GM04504 (cell line): Measurements from ENCODE around the gene DPP4.
A peak's percentile ranks its signal among the peaks of the same experiment; 100 is the strongest.

Experiments
- DNase-seq: peaks from one replicate; pipeline ENCODE4 v3.0.0-alpha.2; 2012; ENCODE audit warnings: low read depth

Gene DPP4

DNA sequence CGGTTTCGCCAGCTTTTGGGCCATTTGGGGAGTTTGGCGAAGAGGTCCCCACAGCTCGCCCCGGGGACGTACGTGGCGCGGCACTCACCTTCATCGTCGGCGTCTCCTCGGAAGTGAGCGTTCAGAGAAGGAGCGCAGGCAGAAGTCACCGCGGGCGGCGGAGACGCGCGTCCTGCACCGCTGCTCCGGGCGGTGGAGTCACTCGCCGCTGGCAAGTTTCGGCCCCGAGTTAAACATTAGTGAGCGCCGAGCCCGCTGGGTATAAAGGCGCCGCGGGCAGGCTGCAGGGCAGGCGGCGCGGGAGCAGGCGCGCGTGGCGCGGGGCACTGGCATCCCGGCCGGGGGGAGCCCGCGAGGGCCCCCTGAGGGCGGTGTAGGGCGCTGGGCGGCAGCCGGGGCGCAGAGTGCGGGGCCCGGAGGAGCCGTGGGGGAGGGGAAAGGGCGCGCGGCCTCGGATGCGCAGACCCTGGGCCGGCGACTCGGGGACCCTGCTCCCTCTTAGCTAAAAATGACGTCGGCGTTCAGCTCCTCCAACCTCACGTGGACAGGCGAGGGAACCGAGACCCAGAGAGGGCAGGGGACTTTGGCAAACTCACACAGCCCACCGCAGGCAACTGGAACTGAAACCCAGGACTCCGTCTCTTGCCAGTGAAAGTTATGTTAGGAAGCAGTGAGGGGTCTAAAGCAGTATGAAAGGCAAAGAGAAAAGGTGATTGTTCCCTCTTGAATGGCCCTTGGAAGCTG lies at the start of gene DPP4:
DPP4 (minus strand) TSS at position 328 of the 744 bp plus-strand sequence; CDS start at position 94, 234 bp downstream.
- DNase-seq = no peak

- DNase-seq = peak; percentile 48
These were observed 44.4 kb upstream of the DPP4 start for GRCh38 chr2:162118166-162119031.

DNA sequence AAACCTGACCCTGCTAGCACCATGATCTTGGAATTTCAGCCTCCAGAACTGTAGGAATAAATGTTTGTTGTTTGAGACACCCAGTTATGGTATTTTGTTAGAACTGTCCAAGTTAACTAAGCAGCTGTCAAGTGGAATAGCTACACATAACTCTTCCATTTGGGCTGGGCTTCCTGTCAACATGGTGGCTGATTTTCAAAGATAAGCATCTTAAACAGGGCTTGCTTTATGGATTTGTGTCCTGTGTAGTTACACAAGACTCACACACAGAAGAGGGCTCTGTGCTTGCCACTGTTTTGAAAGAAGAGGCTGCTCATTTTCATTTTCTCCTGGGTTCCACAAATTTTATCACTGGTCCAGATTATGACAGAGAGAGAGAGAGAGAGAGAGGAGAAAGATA lies 42.3 kb upstream of the DPP4 start:
- DNase-seq = no peak

DNA sequence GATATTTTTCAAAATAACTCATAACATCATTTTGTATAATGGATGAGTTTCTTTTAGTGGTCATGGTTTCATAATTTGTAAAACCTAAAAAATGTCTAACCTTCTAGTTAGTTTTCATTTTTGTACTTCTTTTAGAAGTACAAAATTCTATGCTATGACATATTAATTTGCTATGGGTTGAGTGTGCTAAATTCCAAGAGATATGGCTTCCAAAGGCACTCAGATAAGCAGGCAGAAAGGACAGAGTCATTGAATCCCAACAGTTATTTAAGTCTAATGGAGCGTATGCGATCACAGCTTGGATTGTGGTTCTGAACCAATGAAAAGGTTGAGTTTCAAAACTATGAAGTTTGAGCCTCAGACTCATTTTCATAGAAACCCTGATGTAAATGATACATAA lies 41.1 kb upstream of the DPP4 start:
- no peak for DNase-seq

- DNase-seq = no peak
These were observed 40.3 kb upstream of the DPP4 start for GRCh38 chr2:162114271-162114670.

DNA sequence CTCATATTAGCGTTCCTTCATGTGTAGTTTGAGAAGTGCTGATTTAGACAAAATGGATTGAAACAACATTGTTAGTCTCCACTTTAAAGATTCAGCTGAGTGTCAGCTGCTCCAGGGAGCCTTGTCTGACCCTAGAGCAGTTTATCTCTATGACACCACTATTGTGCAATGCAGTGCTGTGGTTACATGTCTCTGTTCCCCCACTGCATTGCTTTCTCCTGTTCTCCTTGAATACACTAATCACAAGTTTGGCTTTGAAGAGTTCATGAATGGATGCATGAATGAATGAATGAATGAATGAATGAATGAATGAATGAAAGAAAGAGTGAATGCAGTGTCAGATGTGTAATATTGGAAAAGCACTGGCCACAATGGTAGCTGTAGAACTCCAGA lies 39.8 kb upstream of the DPP4 start:
- no peak for DNase-seq

DNA sequence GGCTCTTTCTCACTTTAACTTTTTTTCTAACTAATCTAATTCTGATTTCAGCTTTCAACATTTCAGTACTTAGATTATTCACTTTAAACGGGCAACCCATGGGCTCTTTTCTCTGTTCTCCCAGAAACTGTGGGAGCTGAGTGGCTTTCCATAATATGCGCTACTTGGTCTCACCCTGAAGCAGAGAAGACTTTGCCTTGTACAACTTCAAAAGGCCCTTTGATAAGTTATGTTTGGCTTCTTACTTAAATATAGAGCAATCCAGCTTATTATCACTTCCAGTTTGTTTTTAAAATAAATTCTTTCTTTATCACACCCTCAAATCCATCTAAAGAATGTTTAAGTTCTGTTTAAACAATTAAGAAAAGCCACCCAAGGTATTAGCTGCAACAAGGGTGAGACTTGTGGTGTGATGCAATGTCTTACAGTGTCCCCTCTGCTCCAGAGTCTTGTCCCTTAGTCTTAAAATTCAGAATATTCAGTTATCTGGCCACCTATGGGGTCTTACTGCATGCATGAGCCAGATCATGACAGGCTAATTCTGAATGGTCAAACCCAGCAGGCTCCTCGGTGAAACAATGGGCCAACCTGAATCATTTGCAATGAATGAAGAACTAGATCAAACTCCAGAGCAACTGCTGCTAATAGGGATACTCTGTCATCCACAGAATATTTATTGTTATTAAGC lies 39.2 kb upstream of the DPP4 start:
- DNase-seq = no peak

DNA sequence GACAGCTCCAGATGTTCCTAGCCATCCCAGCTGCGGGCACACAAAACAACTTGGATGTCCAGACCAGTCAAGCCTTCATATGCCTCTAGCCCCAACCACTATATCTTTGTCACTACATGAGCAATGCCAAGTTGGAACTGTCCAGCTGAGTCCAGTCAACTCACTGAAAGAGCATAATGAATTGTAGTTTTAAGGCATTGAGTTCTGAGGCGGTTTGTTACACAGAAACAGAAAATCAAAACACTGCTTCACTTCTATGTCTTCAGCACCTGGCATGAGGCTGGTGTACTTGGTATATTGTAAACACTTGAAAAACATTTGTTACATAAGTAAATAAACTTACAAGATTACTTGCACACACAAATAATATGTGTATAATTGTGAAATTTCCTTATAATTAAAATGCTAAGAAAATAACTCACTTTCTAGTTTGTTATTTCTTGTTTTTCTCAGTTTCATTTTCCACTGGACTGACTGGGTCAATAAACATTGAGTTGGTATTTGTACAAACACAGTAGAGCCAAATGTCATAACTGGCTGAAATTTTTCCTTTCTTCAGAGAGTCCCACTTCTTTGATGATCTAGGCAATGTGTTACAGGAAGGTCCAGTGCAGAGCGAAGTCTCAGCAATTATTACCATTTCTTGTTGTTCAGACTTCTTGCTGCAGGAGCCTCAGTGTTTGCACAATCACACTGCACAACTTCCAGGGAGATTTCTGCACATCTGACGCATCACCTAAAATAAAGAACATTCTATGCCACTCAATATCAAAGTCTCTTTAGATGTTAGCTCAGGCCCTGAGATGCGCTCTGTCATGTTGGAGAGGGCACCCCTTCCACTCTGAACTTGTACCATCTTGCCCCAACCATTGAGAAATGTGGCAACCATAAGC lies 38.2 kb upstream of the DPP4 start:
- no peak for DNase-seq

DNA sequence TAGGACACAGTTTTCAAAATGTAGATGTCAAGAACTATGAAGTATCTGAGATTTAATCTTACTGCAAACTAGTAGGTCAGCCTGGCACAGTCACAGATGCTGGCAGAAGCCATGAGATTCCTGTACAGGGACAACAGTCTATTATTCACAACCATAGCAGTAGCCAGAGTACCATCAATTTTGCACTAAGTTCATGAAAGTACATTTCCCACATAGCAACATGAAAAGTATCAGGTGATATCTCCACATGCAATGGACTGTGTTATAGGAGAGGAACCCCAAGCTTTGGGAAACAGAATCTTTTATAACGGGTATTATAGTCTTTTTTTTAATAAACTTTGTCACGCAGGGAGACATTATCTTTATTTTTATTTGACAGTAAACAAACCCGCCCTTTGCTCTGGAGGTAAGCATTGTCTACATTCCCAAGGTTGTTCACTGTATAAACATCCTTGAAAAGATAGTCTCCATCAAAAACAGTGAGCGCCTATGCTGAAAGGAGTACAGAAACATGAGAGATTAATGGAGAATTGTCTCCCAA lies 33.4 kb upstream of the DPP4 start:
- no peak for DNase-seq

GRCh38 chr2:162106746-162107145 lies 32.7 kb upstream of the DPP4 start:
- DNase-seq = no peak

DNA sequence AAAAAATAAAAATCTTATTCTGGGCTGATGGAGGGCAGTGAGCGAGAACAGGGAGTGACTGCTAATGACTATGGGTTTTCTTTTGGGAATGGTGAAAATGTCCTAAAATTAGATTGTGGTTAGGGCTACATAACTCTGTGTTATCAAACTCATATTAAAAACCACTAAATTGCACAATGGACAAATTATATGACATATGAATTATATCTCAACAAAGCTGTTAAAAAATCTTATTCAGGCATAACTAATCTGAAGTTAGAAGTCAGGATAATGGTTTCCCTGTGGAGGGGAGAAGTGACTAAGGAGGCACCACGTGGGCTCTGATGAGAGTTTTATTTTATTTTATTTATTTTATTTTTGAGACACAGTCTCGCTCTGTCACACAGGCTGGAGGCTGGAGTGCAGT lies 32.1 kb upstream of the DPP4 start:
- DNase-seq = peak; percentile 76

DNA sequence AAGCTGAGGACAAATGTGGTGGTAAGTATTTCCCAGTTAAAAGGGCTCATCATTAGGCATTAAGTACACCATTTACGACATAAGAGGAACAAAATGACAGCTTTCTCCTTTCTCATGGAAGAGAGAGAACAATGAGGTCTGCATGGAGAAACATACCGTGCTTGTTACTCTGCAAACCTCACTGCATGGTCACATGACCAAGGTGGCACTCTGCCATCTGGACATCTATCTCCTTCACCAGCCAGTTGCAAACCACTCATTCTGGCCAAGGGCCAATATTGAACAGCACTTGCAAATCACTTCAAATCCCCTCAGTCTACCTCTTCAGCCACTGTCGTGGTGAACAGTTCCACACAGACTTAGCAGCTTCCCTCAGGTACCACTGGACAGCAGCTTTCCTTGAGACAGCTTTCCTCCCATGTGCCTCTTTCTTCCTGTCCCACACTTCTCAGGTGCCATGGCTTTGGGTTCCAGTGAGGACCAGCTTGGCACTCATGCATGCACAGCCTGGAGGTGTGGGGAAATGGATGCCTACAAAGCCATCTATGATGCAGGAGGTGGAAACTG lies 29.5 kb upstream of the DPP4 start:
- DNase-seq = no peak

- no peak for DNase-seq
These were observed 26.6 kb upstream of the DPP4 start for GRCh38 chr2:162100579-162100978.

GRCh38 chr2:162099836-162100235 lies 25.8 kb upstream of the DPP4 start:
- no peak for DNase-seq

DNA sequence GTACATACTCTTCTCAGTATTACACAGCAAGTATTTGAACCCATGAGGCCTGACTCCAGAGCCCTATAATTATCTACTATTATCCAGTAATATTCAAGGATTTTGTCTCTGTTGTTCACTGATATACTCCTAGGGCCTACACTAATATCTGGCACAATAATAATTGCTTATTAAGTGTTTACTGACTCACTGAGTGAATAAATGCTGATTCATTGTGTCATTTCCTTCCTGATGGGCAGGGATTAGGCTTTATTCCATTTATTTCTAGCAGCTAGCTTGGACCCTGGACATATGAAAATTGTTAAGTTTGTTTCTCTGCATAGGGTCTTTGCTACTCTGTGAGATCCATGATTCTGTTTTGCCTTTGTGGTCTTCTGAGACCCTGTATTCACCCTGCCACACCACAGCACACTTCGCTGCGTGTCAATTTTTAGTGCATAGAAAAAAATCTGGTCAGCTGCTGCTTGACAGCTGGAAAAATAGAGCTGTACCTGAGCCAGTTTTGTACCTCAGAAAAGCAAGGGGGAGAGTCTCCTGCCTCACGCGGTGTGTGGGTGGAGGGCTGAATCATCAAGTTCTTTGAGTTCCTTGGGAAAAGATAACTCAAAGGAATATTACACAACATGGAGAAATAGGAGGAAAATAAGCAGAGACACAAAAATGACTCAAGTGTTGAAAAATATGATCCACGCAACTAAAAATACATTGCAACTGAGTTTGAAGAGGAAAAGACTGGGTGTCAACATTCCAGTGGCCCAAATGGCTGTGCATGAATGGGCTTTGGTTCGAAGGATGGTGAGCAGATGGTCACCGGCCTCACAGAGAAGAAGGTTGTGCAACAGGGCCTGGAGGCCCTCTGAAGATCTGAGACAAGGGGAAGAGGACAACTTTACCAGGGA lies 18.9 kb upstream of the DPP4 start:
- DNase-seq = peak; percentile 96

GRCh38 chr2:162092008-162092390 lies 18.0 kb upstream of the DPP4 start:
- DNase-seq = no peak

GRCh38 chr2:162091325-162092007 lies 17.5 kb upstream of the DPP4 start:
- DNase-seq = no peak

- DNase-seq = no peak
These were observed 16.1 kb upstream of the DPP4 start for GRCh38 chr2:162090109-162090508.

- no peak for DNase-seq
These were observed 12.9 kb upstream of the DPP4 start for GRCh38 chr2:162086904-162087303.
